OCI-LY1 (cell line): ENCODE data around the gene SLC29A3.

Experiments
- H2AFZ ChIP-seq: fragments of 200-600 bp; sonication (generic), shearing (Covaris generic); 2 replicates; pipeline ENCODE4 v1.6.0; 2014; ENCODE audit warnings: antibody characterized with exemption, mild to moderate bottlenecking, low read length
- H3F3A ChIP-seq: fragments of 200-600 bp; sonication (generic), shearing (Covaris generic); 2 replicates; pipeline ENCODE4 v1.6.0; 2014; ENCODE audit warnings: mild to moderate bottlenecking, antibody characterized with exemption, low read length, moderate library complexity; ENCODE audit not compliant: insufficient read depth
- H3K27ac ChIP-seq: fragments of 200-600 bp; sonication (generic); 2 replicates; pipeline ENCODE4 v1.5.1; 2014; ENCODE audit warnings: low read length, mixed run types, mild to moderate bottlenecking, low read depth; ENCODE audit not compliant: poor library complexity, severe bottlenecking
- H3K27me3 ChIP-seq: fragments of 200-600 bp; sonication (generic); 2 replicates; pipeline ENCODE4 v1.6.0; 2014; ENCODE audit warnings: antibody characterized with exemption, mild to moderate bottlenecking, low read length, moderate library complexity; ENCODE audit not compliant: insufficient read depth
- H3K36me3 ChIP-seq: fragments of 200-600 bp; sonication (generic); 2 replicates; pipeline ENCODE4 v1.6.1; 2014; ENCODE audit warnings: mild to moderate bottlenecking, antibody characterized with exemption, low read length, moderate library complexity, mixed read lengths; ENCODE audit not compliant: insufficient read depth
- H3K4me1 ChIP-seq: fragments of 200-600 bp; sonication (generic); 2 replicates; pipeline ENCODE4 v1.5.1; 2014; ENCODE audit warnings: mild to moderate bottlenecking, low read length, moderate library complexity; ENCODE audit not compliant: insufficient read depth, severe bottlenecking
- H3K4me2 ChIP-seq: fragments of 200-600 bp; sonication (generic), shearing (Covaris generic); 2 replicates; pipeline ENCODE4 v1.6.1; 2014; ENCODE audit warnings: low read length
- H3K4me3 ChIP-seq: fragments of 200-600 bp; sonication (generic); 2 replicates; pipeline ENCODE4 v1.5.1; 2014; ENCODE audit warnings: low read length, low read depth, mild to moderate bottlenecking, mixed read lengths; ENCODE audit not compliant: poor library complexity, severe bottlenecking
- H3K79me2 ChIP-seq: fragments of 200-600 bp; shearing (Covaris generic); 2 replicates; pipeline ENCODE4 v1.6.1; 2016; ENCODE audit warnings: mixed run types, low read length, mixed read lengths; ENCODE audit not compliant: insufficient read depth
- H3K9ac ChIP-seq: fragments of 200-600 bp; sonication (generic), shearing (Covaris generic); 2 replicates; pipeline ENCODE4 v1.6.1; 2014; ENCODE audit warnings: mild to moderate bottlenecking, low read length, mixed read lengths
- H3K9me2 ChIP-seq: fragments of 200-600 bp; sonication (generic), shearing (Covaris generic); 2 replicates; pipeline ENCODE4 v1.6.1; 2014; ENCODE audit warnings: low read depth, mild to moderate bottlenecking, low read length, mixed read lengths
- H3K9me3 ChIP-seq: fragments of 200-600 bp; shearing (Covaris generic); 2 replicates; pipeline ENCODE4 v1.6.1; 2014; ENCODE audit warnings: low read length, mixed read lengths
- H4K20me1 ChIP-seq: fragments of 200-600 bp; sonication (generic), shearing (Covaris generic); 2 replicates; pipeline ENCODE4 v1.6.0; 2016; ENCODE audit warnings: mild to moderate bottlenecking, low read length; ENCODE audit not compliant: insufficient read depth
- EZH2 ChIP-seq: fragments of 200-600 bp; sonication (generic), shearing (Covaris generic); IDR thresholded peaks from 2 replicates; pipeline ENCODE4 v1.8.0; 2017; ENCODE audit warnings: borderline replicate concordance, mixed run types, mild to moderate bottlenecking, antibody characterized with exemption, low read length, moderate library complexity, mixed read lengths
- TF ChIP-seq, protein P1 (sequence below): fragments of 200-600 bp; sonication (generic), shearing (Covaris generic); IDR thresholded peaks from 2 replicates; pipeline ENCODE4 v1.5.1; 2017; ENCODE audit warnings: mild to moderate bottlenecking, antibody characterized with exemption, low read length, moderate library complexity, mixed read lengths

Gene SLC29A3

GRCh38 chr10:71333129-71333887, 14.2 kb downstream of the SLC29A3 start:
- TF ChIP-seq, protein P1, sequence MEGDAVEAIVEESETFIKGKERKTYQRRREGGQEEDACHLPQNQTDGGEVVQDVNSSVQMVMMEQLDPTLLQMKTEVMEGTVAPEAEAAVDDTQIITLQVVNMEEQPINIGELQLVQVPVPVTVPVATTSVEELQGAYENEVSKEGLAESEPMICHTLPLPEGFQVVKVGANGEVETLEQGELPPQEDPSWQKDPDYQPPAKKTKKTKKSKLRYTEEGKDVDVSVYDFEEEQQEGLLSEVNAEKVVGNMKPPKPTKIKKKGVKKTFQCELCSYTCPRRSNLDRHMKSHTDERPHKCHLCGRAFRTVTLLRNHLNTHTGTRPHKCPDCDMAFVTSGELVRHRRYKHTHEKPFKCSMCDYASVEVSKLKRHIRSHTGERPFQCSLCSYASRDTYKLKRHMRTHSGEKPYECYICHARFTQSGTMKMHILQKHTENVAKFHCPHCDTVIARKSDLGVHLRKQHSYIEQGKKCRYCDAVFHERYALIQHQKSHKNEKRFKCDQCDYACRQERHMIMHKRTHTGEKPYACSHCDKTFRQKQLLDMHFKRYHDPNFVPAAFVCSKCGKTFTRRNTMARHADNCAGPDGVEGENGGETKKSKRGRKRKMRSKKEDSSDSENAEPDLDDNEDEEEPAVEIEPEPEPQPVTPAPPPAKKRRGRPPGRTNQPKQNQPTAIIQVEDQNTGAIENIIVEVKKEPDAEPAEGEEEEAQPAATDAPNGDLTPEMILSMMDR, result no peak
- no peak for TF ChIP-seq EZH2
- Histone ChIP-seq H3K9ac (no peak overlapping the region), H3K27me3 (no peaks in the 10 kb centered on the region; the same call in 1 of the 2 replicates), H3K9me2 (no peaks in the 10 kb centered on the region), H4K20me1 (no peaks in the 10 kb centered on the region), H3K4me3 (no peak overlapping the region), H3K4me1 (no peaks in the 10 kb centered on the region), H3F3A (no peaks in the 10 kb centered on the region), H3K9me3 (no peaks in the 10 kb centered on the region), H3K79me2 (no peaks in the 10 kb centered on the region), H3K36me3 (no peaks in the 10 kb centered on the region), H3K27ac (no peak overlapping the region), H2AFZ (no peak overlapping the region), H3K4me2 (no peak overlapping the region)

DNA sequence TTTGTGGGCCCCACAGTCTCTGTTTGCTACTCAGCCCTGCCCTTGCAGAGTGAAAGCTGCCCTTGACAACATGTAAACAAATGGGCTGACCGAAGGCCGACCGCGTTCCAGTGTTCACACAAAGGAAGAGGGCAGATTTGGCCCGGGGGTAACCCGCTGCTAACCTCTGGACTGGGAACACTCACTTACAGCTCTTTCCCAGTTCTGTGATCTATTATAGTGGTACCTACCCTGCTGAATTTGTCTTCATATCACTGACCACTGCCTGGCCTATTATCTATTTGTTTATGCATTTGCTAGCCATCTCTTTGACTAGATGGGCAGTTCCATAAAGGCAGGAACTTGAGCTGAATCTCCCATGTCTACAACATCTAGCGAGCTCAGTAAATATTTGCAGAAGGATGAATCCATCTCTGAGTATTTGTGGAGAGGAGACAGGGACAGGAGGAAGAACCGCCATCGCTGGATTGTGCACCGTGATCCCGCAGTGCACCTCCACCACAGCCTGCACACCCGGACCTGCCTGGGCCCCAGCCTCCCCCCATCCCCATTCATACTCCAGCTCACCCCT, 15.2 kb downstream of the SLC29A3 start:
- Histone ChIP-seq H2AFZ (no peak overlapping the region), H3K36me3 (peaks cover 3% of the 10 kb centered on the region; the same call in 1 of the 2 replicates), H3K9ac (no peak overlapping the region), H3K4me2 (no peak overlapping the region), H3K9me3 (no peaks in the 10 kb centered on the region), H3K79me2 (no peaks in the 10 kb centered on the region), H3K4me3 (no peak overlapping the region), H3K27ac (no peak overlapping the region), H3K27me3 (no peaks in the 10 kb centered on the region; the same call in 1 of the 2 replicates), H4K20me1 (no peaks in the 10 kb centered on the region), H3F3A (no peaks in the 10 kb centered on the region), H3K9me2 (no peaks in the 10 kb centered on the region), H3K4me1 (no peaks in the 10 kb centered on the region)
- TF ChIP-seq, protein P1, result no peak
- TF ChIP-seq EZH2, result no peak

DNA sequence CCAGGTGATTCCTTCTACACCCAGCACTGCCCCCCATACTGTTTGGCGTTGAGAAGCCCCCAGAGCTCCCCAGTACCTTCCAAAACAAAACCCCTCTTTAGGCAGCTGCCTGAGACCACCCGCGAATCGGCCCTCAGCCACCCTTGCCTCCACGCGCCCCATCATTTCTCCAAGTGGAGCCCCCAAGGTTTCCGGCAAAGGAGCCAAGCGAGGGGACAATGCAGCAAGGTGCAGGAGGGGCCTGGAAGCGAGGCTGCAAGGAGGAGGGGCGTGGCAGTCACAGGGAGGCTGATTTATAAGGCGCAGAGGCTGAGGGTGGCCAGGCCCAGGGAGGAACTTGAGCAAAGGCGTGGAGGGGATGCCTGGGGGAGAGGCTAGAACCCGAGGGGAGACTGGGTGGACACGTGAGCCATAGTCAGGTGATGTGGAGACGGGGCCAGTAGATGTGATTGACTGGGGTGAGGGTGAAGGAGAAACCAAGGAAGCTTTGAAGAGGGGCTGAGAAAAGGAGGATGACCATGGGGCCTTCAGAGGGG, 16.2 kb downstream of the SLC29A3 start:
- no peaks in the 10 kb centered on the region for H3K79me2 ChIP-seq
- H2AFZ ChIP-seq, result no peak overlapping the region
- H3K9ac ChIP-seq, result no peak overlapping the region
- H3K4me2 ChIP-seq, result no peak overlapping the region
- no peaks in the 10 kb centered on the region for H3K9me3 ChIP-seq
- H3K36me3 ChIP-seq, result peaks cover 5% of the 10 kb centered on the region; the same call in 1 of the 2 replicates
- H3K4me1 ChIP-seq, result no peaks in the 10 kb centered on the region
- no peaks in the 10 kb centered on the region for H4K20me1 ChIP-seq
- H3F3A ChIP-seq, result no peaks in the 10 kb centered on the region
- no peaks in the 10 kb centered on the region; the same call in 1 of the 2 replicates for H3K27me3 ChIP-seq
- H3K27ac ChIP-seq, result no peak overlapping the region
- no peaks in the 10 kb centered on the region for H3K9me2 ChIP-seq
- no peak overlapping the region for H3K4me3 ChIP-seq
- TF ChIP-seq, protein P1, result no peak
- no peak for TF ChIP-seq EZH2
